Activated CD8-positive, alpha-beta memory T cell treated with anti-CD3 and anti-CD28 coated beads, Interleukin-2, amount 50 U/mL, for 4 hours (primary cell): Measurements from ENCODE around the gene BRSK2.
"Not testable (repeated sequence)": the region's sequence is repeated elsewhere in the genome, so short reads cannot be mapped to it uniquely, and the experiment has no call there.

Experiments
- DNase-seq: peaks from one replicate; pipeline ENCODE4 v3.0.0-alpha.2; 2020

The BRSK2 gene

GRCh38 chr11:1389932-1390568 lies at the start of gene BRSK2:
Gene BRSK2, plus strand, starts transcription at chr11:1389934. Its CDS starts 351 bp downstream, at chr11:1390285.
- no peak for DNase-seq

- no peak for DNase-seq
Measured at GRCh38 chr11:1340111-1340510, 49.6 kb upstream of the BRSK2 start.

GRCh38 chr11:1341226-1341625 lies 48.5 kb upstream of the BRSK2 start:
- not testable (repeated sequence) for DNase-seq

GRCh38 chr11:1341928-1342524 lies 47.7 kb upstream of the BRSK2 start:
- no peak for DNase-seq

- no peak for DNase-seq
Measured at GRCh38 chr11:1342946-1343345, 46.8 kb upstream of the BRSK2 start.

GRCh38 chr11:1343391-1344055 lies 46.2 kb upstream of the BRSK2 start:
- DNase-seq, result no peak

GRCh38 chr11:1344056-1344635 lies 45.6 kb upstream of the BRSK2 start:
- DNase-seq, result no peak

GRCh38 chr11:1345737-1346513 lies 43.8 kb upstream of the BRSK2 start:
- DNase-seq, result no peak

- DNase-seq, result no peak
Measured at GRCh38 chr11:1346669-1347390, 42.9 kb upstream of the BRSK2 start.

- not testable (repeated sequence) for DNase-seq
Measured at GRCh38 chr11:1347411-1347999, 42.2 kb upstream of the BRSK2 start.

GRCh38 chr11:1348146-1348795 lies 41.5 kb upstream of the BRSK2 start:
- no peak for DNase-seq

GRCh38 chr11:1348796-1349326 lies 40.9 kb upstream of the BRSK2 start:
- DNase-seq, result no peak

- no peak for DNase-seq
Measured at GRCh38 chr11:1349327-1350041, 40.2 kb upstream of the BRSK2 start.

- DNase-seq, result no peak
Measured at GRCh38 chr11:1350086-1350725, 39.5 kb upstream of the BRSK2 start.

- DNase-seq, result no peak
Measured at GRCh38 chr11:1351278-1351937, 38.3 kb upstream of the BRSK2 start.

- DNase-seq, result no peak
Measured at GRCh38 chr11:1352696-1353382, 36.9 kb upstream of the BRSK2 start.

GRCh38 chr11:1353383-1354124 lies 36.2 kb upstream of the BRSK2 start:
- DNase-seq, result no peak
